Fibroblast of mammary gland (primary cell): Measurements from ENCODE around the gene TRPM5.

ENCODE experiments used
- DNase-seq: peaks from one replicate; pipeline ENCODE4 v3.0.0-alpha.2; 2010; ENCODE audit warnings: low read depth
- H3K4me3 ChIP-seq: 2 replicates; pipeline ENCODE4 v1.5.1; 2011; ENCODE audit warnings: low read depth, mild to moderate bottlenecking, low read length, moderate library complexity; ENCODE audit not compliant: control insufficient read depth
- CTCF ChIP-seq: conservative IDR thresholded peaks from 2 replicates; pipeline ENCODE4 v1.5.1; 2011; ENCODE audit warnings: low read depth, low read length, inconsistent platforms; ENCODE audit not compliant: control insufficient read depth, insufficient read depth

TRPM5 gene

DNA sequence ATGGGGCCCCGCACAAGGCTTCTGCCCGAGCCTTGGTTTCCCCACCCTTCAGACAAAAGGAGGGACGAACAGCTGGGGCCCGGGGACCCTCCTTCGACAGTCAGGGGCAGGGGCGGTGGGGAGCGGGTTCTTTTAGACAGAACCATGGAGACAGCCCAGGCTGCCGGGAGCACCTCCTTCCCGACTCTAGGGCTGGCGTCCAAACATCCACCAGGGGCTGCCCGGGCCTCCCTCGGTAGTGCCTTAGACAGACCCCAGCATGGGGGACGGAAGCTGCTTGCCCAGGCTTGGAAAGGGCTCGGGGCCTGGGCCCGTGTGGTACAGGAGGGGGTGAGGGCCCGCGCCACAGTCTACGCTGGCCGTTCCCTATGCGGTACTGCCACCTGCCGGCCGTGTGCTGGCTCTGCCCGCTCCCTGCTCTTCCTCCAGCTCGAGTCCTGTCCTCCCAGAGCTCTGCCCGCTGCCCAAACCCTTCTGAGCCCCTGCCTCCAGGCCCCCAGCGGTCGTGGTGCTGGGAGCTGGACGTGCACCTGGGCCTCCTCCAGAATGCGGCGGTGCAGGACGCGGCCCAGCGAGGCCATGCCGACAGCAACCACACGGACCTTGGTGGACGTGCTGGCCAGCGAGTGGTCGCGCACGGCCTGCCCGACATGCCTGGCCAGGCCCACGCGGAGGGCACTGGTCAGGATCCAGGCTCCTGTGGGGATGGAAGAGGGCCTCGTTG, 23.6 kb downstream of the TRPM5 start:
- H3K4me3 ChIP-seq, result no peak overlapping the region
- TF ChIP-seq CTCF, result peak; percentile 74
- DNase-seq, result peak; percentile 56

- peak; percentile 74 for DNase-seq
- TF ChIP-seq CTCF, result peak; percentile 89
- H3K4me3 ChIP-seq, result no peak overlapping the region
Measured at GRCh38 chr11:2419638-2420501, 24.4 kb downstream of the TRPM5 start.

DNA sequence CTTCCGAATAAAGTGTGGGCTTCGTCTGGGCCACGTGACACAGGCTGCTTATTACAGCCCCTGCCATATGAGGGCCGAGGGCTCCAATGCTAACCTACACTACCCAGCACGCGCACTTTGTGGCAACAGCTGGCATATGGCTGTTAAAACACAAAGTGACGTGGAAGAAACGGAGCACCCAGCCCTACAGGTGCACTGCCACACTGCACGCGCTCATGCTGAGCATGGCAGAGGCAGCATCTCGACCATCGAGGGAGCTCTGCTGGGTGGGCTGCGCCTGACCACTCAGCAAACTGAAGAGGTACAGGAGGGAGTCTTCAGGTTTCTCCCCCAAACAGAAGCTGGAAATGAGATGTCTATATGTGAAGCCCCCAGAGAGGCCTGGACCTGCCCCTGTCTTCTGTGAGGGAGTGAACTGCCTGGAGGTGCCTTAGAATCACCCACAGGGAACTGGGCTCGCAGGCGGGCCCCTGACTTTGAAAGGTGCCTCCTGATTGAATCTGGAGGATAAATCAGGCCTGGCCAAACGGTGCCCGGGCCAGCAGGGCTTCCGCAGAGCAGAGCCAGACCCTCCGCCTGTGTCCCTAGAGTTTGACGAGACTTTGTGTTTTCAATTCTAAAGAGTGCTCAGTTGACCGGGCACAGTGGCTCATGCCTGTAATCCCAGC, 25.5 kb downstream of the TRPM5 start:
- DNase-seq, result no peak
- no peak for TF ChIP-seq CTCF
- H3K4me3 ChIP-seq, result no peak overlapping the region

DNA sequence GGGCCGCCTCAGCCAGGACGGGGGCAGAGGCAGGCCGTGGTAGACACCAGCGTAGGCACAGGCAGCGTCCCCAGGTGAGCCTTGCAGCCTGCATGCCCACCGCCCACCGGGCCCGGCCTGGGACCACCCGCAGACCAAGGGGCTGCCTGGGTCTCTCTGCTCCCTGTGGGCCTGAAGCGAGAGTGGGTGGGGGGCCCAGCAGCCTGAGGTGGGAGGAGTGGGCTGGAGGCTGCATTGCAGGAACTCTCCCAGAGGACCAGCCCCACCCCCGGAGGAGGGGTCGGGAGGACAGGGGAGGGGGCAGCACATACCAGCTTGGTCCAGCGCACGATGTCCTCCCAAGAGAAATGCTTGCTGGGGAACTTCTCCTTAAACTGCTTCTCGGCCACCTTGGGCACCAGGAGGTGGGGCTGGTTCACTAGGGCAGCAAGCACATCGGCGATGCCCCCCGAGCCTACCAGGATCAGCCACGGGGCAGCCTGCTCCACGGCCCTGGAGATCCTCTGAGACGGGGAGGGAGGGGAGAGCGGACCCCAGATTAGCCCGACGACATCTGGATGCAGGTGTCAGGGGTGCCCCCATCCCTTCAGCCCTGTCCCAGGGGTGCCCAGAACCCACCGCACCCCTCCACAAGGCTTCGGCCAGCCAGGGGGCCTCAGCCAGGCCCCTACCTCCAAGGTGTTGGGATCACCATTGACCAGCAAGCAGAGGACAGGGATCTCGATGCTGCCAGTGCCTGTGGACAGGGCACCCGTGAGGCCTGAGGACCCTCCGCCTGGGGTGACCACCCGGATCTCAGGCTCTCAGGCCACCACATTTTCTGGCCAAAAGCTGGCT, 26.2 kb downstream of the TRPM5 start:
- TF ChIP-seq CTCF, result no peak
- H3K4me3 ChIP-seq, result no peak overlapping the region
- no peak for DNase-seq

DNA sequence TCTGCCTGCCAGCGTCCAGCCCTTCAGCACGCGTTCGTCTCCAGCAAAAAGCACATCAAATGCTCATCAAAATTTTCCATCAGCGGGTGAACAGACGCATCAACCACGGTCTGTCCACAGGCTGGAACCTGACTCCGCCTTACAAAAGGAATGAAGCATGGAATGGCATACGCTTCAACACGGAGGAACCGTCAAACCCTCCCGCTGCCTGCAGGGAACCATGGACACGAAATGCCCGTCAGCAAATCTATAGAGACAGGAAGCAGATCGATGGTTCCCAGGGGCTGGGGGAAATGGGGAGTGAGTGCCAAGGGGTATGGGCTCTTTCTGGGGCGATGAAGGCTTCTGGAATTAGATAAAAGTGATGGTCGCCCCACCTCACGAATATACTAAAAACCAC, 27.5 kb downstream of the TRPM5 start:
- no peak overlapping the region for H3K4me3 ChIP-seq
- no peak for DNase-seq
- TF ChIP-seq CTCF, result no peak
